Raji (cell line): Measurements from ENCODE around the gene ZNF516.

Experiments
- POLR2A ChIP-seq: IDR thresholded peaks from 2 replicates; pipeline ENCODE4 v1.6.1; 2011; ENCODE audit warnings: low read depth, low read length, control low read depth; ENCODE audit not compliant: insufficient read depth

The ZNF516 gene

GRCh38 chr18:76379226-76380126, 115.6 kb downstream of the ZNF516 start:
- no peak for TF ChIP-seq POLR2A

DNA sequence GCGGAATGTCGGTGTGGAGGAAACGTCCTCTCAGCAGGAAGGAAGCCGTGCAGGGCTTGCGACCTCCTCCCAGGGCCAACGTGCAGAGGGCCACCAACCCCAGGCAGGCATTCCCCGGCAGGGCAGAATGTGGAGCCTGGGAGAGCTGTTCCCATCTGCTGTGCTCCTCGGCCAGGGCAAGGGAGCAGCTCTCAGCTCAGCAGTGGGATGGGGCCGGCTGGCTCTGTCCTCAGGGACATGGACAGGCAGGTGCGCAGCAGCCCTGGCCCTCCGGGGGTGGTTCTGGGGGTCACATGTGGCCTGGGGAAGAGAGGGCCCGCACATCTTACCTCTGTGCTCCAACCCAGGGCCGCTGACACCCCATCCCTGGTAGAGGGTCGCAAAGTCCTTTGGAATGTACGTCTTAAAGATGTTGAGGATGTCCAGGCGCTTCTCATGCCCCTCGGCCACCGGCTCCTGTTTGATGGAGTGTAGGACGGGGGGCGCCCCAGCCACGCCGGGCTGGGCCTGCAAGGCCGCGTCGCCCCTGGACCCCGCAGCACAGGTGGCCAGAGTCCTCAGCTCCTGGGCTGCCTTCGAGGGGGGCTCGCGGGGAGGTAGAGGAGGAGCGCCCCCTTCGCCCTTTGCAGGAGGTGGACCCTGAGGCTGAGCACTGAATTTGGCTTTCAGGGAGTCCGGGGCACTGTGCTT, 116.4 kb downstream of the ZNF516 start:
- TF ChIP-seq POLR2A: no peak

DNA sequence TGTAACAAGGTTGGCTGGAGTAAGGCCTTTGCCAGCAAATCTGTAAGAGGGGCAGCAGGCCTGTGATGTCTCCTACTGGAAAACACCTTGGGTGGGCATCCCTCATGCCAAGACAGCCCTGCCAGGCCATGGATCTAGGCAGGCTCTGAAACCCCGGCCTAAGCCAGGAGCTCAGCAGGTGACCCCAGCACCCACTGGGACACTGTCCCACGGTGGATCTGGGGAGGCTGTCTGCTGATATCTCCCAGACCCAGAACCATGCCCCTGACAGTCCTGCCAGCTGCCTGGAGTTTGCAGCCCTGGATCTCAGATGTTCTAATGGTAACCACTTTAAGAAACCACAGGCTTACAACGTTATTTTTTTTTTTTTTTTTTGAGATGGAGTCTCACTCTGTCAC, 117.7 kb downstream of the ZNF516 start:
- TF ChIP-seq POLR2A: no peak

DNA sequence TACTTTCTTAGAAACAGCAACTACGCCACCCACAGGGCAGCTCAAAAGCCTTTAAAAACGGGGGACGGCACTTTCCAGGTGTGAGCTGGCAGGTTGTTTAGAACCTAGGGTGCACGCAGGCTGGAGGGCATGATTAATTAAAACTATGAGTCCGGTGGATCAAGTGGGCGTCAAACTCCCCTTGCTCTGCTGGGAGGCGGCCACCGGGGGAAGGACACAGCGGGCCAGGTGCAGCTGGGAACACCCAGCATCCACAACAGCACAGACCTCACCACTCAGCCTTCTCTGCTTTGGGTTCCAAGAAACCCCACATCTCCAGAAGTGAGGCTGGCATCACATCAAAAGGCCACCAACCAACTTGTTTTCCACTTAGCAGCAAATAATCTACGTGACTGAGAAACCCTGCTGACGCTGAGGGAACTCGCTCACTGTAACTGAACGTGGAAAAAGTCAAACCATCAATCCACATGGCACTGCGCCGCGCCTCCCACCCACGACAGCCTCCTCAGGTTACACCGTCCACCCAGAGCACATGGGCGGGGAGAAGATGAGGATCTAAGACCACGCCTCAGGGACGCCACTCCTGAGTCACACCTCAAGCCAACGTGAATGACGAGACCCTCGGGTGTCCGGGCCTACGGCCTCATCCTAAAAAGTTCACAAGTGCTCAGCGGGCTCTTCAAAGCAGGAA, 118.2 kb downstream of the ZNF516 start:
- no peak for TF ChIP-seq POLR2A

GRCh38 chr18:76376225-76376624, 118.8 kb downstream of the ZNF516 start:
- no peak for TF ChIP-seq POLR2A

DNA sequence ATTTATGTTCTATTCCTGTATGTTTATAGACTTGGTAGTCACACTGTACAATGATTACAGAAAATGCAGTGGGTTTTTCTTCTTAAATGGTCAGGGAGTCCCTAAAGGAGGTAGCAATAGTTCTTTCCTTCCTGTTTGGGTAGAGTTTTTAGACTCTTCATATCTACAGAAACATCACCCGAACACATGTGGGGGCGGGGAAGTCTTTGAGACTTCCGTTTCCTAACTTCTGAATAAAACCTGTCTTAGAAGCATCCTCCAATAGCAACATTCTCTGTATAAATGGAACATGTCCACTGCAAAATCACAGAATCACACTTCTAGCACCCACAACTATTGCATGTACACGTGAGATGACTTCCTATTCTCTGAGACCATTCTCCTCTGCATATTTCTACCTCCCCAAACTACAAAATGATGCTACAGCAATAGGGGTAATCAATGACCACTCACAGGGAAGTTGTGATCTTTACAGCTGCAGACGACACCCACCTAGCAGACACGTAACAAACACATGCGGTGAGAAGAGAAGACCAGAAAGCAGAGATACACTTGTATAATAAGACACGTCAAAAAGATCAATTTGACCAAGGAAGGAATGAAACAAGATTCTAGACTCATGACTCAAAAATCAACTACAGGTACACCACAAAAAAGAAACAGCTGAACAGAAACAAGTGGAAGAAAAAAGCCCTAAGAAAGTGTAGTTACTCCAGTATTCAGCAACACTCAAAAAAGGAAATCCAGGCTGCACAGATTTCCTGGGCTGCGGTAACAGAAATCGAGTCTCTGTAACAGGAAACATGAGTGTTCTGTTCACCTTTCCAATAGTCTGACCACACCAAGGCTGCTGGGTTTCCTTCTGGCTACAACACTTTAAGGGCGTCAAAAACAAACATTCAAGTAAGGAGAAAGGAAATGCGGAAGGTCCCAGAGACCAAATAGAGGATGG, 120.4 kb downstream of the ZNF516 start:
- TF ChIP-seq POLR2A: no peak

GRCh38 chr18:76373297-76373696, 121.7 kb downstream of the ZNF516 start:
- TF ChIP-seq POLR2A: no peak

DNA sequence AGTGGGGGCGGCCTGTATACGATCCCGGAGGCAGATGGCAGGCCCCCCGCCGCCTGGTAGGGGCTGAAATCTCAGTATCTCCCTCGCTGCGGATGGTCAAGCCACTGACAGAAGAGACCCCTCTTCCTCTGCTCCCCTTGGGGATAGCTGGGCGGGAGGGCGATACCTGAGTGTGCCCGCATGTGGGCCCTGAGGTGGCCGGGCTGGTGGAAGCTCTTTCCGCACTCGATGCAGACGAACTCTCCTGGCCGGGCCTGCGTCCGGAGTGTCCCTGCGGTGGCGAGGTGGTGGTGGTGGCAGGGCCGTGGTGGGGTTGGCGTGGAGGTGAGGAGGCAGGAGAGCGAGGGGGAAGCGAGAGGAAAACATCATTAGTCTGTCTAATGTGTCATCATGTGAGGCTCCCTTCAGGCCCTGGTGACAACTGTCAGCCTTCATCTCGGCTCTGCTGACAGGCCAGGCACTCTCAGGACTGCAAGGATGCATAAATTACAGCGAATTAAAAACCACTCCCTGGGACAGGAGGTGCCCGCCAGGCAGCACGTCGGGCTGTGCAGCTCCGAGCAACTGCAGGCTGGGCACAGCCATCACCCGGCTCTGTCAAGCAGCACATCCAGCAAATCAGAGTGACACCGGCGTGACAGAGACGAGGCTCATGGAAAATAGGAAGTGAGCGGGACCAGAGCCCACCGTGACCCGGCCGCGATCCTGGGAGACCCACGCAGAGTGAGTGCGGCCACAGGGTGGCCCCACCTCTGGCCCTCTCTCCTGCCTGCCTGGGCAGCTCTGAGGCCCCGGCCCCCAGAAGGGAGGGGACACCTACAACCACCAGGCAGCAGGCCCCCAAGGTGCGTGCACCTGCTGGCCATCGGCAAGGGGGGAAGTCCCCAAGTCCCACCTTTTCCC, 123.5 kb downstream of the ZNF516 start:
- TF ChIP-seq POLR2A: no peak

GRCh38 chr18:76370686-76371085, 124.4 kb downstream of the ZNF516 start:
- no peak for TF ChIP-seq POLR2A

DNA sequence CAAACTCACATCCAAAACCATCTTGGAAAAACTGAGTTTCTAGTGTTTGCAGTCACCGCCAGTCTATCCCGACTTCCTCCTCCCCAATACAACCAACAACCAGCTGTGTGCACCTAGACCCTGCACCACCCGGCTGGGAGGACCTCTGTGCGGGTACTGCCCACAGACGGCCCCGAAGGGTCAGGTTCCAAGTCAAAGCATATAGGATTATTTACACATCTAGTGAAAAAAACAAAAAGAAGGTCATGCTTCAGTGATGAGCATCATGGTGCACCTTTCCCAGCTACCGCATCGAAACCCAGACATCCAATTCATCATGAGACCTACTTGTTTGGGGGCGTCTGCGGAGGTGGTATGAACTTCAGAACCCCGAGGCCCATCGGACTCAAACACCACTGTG, 124.8 kb downstream of the ZNF516 start:
- TF ChIP-seq POLR2A: no peak

GRCh38 chr18:76369791-76370190, 125.3 kb downstream of the ZNF516 start:
- TF ChIP-seq POLR2A: no peak

- no peak for TF ChIP-seq POLR2A
Observed at GRCh38 chr18:76368976-76369375, 126.1 kb downstream of the ZNF516 start.

GRCh38 chr18:76368271-76368670, 126.8 kb downstream of the ZNF516 start:
- no peak for TF ChIP-seq POLR2A
